HG02973 (cell line): Measurements from ENCODE around the gene SMIM29.
"Not testable (repeated sequence)": the region's sequence is repeated elsewhere in the genome, so short reads cannot be mapped to it uniquely, and the experiment has no call there.

Experiments
- ATAC-seq: cut with Tn5 transposase; IDR thresholded peaks from one replicate; pipeline ENCODE4 v1.9.1; 2021; ENCODE audit warnings: moderate library complexity; ENCODE audit not compliant: unreplicated experiment

SMIM29 gene

GRCh38 chr6:34269132-34269531 lies 20.3 kb upstream of the SMIM29 start:
- ATAC-seq: not testable (repeated sequence)

- ATAC-seq: no peak
Observed at GRCh38 chr6:34267746-34268145, 18.9 kb upstream of the SMIM29 start.

GRCh38 chr6:34263484-34263883 lies 14.7 kb upstream of the SMIM29 start:
- not testable (repeated sequence) for ATAC-seq

- ATAC-seq: no peak
Observed at GRCh38 chr6:34260576-34261267, 11.9 kb upstream of the SMIM29 start.

- ATAC-seq: no peak
Observed at GRCh38 chr6:34259529-34260069, 10.8 kb upstream of the SMIM29 start.

- ATAC-seq: not testable (repeated sequence)
Observed at GRCh38 chr6:34252395-34252794, 3.6 kb upstream of the SMIM29 start.

GRCh38 chr6:34249469-34250261 lies 859 bp upstream of the SMIM29 start:
- ATAC-seq: no peak

GRCh38 chr6:34248198-34248726 lies 544 bp downstream of the SMIM29 start:
- no peak for ATAC-seq

GRCh38 chr6:34247481-34248197 lies 1.2 kb downstream of the SMIM29 start:
- ATAC-seq: no peak

- no peak for ATAC-seq
Observed at GRCh38 chr6:34246563-34247391, 2.0 kb downstream of the SMIM29 start.

- no peak for ATAC-seq
Observed at GRCh38 chr6:34246249-34246562, 2.6 kb downstream of the SMIM29 start.

- ATAC-seq: not testable (repeated sequence)
Observed at GRCh38 chr6:34245761-34246140, 3.1 kb downstream of the SMIM29 start.

- not testable (repeated sequence) for ATAC-seq
Observed at GRCh38 chr6:34245032-34245760, 3.6 kb downstream of the SMIM29 start.

- no peak for ATAC-seq
Observed at GRCh38 chr6:34243901-34244884, 4.6 kb downstream of the SMIM29 start.

GRCh38 chr6:34243131-34243771 lies 5.6 kb downstream of the SMIM29 start:
- no peak for ATAC-seq

- no peak for ATAC-seq
Observed at GRCh38 chr6:34242252-34243130, 6.3 kb downstream of the SMIM29 start.
